Measurements from ENCODE around the gene BATF.

- TF ChIP-seq CTCF (IDR thresholded peaks at IDR 0.05) (no peak), POLR2A (IDR thresholded peaks at IDR 0.05) (no peak)
Measured at GRCh38 chr14:75493592-75494087, 28.6 kb upstream of the BATF start.

Data from right lobe of liver (tissue), 4 donors.